HG03442 (cell line): ENCODE data around the gene PAK1.
"Not testable (repeated sequence)": the region's sequence is repeated elsewhere in the genome, so short reads cannot be mapped to it uniquely, and the experiment has no call there.

Experiments used
- ATAC-seq: cut with Tn5 transposase; IDR thresholded peaks from one replicate; pipeline ENCODE4 v1.9.1; 2021; ENCODE audit warnings: mild to moderate bottlenecking, moderate library complexity; ENCODE audit not compliant: unreplicated experiment

Gene PAK1

DNA sequence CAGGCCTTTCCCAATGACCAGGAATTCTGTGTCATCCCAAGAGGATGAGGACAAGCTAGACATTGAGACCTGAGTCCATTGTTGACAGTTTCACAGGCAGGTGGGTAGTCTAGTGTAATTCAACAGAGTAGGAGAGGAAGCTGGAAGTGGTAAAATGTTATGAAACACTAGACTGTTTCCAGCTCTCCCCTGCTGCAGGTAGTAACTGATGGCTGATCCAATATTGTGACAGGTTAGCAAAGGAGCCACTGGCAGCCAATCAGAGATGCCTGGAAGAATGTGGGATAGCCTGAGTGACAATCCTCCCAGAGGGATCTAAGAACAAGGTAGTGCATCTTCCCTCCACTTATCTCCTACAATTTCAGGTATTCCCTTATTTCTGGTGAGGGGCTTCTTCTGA is 161.8 kb downstream of the PAK1 start:
- ATAC-seq: no peak

DNA sequence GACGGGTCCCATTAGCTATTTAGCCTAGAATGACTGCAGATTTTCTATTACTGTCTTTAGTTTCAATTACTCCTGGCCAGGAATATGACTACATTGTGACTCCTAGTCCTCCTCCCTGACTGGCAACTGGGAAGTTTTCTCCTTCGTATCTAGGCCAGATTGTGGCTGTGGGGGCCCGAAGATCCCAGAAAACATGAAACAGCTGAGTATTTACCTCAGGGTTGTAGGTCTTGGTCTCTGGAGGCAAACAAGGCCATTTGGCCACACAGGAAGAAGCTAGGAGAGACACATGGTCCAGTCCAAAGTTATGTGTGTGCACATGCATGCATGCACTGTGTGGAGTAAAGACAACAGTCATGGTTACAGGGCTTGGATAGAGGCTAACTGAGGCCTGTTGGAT is 162.2 kb downstream of the PAK1 start:
- no peak for ATAC-seq

DNA sequence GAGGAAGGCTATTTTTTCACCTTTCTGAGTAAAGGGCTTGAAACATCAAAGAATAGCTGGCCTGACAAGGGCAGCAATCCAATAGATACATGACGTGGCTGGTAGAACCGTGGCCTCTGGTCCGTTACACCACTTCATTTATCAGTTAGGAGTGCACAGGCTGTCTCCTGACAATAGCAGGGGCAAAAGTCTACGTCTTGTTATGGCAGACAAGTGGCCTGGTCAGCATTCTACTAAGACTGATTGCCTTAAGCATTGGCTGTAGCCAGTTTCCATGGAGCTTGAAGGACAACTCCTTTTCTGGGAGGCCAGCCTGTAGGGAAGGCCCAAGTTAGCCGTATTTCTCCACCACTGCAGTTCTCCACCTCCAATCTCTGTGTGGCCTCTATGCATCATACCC is 163.2 kb downstream of the PAK1 start:
- ATAC-seq: no peak

DNA sequence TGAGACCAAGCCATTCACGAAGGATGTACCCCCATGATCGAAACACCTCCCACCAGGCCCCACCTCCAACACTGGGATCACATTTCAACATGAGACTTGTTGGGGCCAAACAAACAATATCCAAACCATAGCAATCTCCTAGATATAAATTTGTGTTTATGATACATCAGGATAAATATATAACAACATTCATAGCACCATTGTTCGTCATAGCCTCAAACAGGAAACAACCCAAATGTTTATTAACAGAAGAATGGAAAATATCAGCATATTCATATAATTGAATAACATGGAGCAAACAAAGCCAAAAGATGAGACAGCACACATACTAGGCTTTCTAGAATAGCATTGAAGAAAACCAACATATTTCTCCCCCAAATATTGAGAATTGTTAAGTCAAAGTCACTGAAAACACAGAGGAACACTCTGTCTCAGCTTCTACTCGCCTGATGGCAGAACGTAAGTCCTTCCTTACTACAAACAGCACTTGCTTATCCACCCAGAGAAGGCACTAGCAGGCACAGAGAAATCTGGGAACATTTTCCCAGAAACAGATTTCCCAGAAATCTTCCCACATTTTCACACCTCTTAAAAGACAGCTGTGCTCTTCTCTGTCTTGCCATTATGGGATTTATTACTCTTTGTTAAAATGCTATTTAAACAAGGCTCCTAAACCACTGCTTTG is 164.4 kb downstream of the PAK1 start:
- no peak for ATAC-seq

DNA sequence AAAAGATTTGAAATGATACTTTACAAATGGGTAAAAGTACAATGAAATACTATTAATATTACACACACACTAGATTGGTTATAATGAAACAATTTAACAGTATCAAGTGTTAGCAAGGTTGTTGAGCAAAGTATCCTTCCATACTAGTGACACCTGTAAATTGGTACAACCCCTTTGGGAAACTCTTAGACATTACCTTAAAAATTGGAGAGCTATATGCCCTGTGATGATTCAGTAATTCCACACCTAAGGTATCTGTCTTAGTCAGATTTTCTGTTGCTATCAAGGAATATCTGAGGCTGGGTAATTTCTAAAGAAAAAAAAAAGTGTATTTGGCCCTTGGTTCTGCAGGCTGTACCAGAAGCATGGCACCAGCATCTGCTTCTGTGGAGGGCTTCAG is 165.1 kb downstream of the PAK1 start:
- no peak for ATAC-seq

DNA sequence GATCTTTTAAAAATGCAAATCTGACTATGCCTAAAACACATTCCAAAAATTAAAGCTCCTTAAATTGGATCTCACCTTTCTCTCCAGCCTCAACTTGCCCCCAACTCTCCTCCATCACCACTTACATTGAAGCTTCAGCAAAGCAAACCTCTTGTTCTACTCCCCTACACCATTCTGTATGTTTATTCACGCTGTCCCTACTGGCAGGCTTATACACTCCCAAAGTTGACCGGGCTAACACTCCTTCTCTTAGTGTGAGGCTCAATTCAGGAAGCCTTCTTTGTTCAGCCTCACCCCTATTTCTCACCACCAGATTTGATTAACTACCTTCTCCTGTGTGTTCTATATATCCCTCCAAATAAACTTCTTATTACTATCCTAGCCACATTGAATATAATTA is 170.6 kb downstream of the PAK1 start:
- no peak for ATAC-seq

GRCh38 chr11:77302752-77303151 is 171.1 kb downstream of the PAK1 start:
- no peak for ATAC-seq

DNA sequence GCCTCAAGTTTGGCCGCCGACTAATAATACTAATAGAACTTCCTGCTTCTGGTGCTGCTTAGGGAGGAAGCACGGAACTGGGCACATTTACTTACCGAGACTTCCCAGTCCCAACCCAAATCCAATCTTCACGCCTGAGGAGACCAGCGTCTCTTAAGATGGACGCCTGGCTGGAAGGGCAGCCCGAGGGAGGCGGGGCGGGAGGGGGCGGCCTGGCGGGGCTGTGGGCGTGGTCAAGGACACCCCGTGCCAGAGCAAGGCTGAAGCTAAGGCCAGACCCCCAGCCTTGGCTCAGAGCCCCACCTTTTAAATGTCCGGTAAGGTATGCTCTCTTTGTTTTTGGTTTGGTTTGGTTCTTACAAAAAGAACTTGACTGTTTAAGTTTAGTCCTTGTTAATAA is 172.4 kb downstream of the PAK1 start, which contains the start of gene GDPD4:
TSS of gene GDPD4 (minus strand) at position 177 of the 400 bp plus-strand sequence. CDS start 16,549 bp downstream, outside the sequence.
- no peak for ATAC-seq

DNA sequence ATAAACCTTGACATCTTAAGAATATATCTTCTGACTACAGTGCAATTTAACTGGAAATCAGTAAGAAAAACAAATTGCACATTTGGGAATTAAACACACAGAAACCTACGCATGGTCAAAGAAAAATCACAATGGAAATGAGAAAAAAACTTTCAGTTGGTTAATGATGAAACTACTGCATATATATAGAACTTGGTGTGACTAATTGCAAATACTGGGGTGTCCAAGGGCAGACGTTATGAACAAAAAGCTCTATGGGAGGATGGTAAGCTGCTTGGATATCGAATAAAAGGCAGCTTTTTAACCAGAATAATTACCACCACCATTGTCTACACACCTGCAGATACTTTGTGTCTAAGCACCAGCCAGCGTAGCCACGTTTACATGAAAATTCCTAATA is 173.2 kb downstream of the PAK1 start:
- no peak for ATAC-seq

- ATAC-seq: not testable (repeated sequence)
These were observed 173.9 kb downstream of the PAK1 start for GRCh38 chr11:77300028-77300427.

DNA sequence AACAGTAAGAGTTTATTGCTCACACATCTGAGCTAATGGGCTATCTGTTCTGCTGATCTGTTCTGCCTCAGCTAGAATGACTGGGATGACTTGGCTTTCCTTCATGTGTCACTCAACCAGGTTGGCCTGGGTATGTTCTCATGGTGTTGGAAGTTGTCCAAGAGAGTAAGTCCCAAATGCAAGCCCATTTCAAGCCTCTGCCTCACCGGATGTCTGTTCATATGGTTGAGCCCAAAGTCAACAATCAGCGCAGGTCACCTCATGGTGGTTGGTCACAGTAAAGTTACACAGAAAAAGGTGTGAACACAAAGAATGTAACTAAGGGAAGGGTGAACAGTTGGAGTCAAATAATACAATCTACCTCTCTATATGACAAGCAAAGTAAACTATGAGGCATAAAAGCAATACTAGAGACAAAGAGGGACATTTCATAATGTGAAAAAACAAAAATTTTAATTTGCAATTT is 174.3 kb downstream of the PAK1 start:
- ATAC-seq: no peak

GRCh38 chr11:77294040-77294439 is 179.9 kb downstream of the PAK1 start:
- ATAC-seq: no peak

DNA sequence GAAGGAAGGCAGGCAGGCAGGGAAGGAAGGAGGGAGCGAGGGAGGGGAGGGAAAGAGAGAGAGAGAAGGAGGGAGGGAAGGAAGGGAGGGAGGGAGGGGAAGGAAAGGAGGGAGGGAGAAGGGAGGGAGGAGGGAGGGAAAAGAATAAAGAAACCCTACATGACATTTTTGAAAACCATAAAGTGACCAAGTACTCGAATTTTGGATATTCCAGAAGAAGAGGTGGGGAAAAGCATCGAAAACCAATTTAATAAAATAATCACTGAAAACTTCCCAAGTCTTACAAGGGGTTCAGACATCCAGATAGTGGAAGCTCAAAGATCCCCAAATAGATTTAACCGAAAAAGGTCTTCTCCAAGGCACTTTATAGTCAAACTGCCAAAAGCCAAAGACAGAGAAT is 184.2 kb downstream of the PAK1 start:
- ATAC-seq: no peak

DNA sequence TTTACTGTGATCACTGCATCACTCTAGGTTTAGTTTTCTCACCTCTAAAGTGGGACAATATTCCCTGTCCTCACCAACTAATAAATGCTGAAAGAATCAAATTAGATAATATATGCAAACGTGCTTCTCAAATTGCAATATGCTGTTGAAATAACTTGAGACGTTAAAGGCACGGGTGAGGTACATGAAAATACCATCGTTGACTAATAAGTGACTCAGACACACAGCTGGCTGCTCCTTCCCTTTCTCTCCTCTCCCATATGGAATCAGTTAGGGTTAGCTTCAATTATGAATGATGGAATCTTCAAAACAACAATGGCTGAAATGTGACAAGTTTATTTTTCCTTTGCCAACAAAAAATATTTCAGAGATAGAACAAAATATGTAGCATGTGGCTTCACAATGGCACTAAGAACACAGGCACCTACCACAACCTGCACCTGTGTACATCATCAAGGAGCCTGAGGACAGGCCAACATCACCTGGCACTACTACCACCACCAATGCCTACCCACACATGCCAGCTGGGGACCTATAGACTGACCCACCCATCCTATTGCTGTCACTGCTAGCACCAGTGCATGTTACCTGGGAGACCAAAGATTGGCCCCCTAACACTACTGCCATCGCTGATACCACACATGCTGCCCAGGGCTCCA is 186.2 kb downstream of the PAK1 start:
- ATAC-seq: no peak

DNA sequence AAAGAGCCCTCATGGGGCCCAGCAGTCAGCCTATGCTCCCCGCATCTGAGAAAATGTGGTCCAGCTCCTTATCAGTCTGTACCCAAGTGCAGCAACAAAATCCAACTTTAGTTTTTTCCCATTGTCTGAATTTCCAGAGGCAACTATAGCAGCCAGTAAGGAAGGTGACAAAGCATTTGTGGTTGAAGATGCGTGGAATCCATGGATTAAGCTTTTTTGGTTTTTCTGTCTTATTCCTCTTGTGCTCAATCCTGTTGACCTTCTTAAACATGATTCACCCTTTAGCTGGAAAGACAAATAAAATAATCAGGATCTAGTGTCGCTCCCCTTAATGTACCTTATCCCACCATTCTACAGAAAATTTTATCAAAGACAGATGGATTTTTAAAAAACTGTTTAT is 186.8 kb downstream of the PAK1 start:
- ATAC-seq: no peak

- ATAC-seq: no peak
These were observed 189.1 kb downstream of the PAK1 start for GRCh38 chr11:77284476-77285468.

DNA sequence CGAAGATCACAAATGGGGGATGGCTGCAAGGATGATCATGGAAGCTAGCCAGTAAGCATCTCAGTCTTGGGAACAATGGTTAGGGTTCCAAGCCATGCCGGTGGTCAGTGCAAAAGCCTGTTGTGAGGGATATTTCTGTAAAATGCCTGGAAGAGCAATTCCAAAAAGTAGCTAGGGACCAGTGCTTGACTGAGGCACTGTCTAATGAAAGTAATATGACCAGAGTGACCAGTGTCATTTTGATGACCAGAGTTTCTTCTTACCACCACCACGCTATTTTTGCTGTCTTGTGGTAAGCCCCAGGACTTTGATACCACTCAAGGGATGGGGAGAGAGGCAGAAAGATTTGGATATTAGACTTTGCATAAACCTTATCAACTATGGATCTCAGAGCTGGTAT is 190.8 kb downstream of the PAK1 start:
- no peak for ATAC-seq

- ATAC-seq: no peak
These were observed 195.0 kb downstream of the PAK1 start for GRCh38 chr11:77278595-77279506.

DNA sequence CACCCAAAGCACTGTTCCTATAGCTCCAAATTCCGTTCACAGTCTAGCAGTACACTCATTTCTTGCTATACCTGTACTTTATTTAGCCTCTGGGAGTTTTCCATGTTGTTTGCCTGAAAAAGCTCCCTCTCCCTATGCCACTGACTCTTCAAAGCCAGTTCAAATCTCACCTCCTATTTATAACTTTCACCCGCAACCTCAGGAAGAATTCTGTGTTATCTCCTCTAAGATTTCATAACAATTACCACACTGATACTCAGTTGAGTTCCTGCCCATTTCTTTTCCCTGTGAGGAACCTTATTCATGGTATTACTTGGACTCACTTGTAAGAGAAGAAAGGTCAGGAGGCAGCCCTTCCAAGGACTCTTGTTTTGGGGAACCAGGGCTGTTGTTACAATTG is 197.6 kb downstream of the PAK1 start:
- no peak for ATAC-seq
